Eye (tissue), 1 donor: ENCODE measurements around the gene KISS1.

Source experiments
- DNase-seq: peaks from one replicate; pipeline ENCODE4 v3.0.0-alpha.2; 2015

The KISS1 gene

GRCh38 chr1:204190212-204191211 is 5.8 kb downstream of the KISS1 start:
- DNase-seq = peak; percentile 71

DNA sequence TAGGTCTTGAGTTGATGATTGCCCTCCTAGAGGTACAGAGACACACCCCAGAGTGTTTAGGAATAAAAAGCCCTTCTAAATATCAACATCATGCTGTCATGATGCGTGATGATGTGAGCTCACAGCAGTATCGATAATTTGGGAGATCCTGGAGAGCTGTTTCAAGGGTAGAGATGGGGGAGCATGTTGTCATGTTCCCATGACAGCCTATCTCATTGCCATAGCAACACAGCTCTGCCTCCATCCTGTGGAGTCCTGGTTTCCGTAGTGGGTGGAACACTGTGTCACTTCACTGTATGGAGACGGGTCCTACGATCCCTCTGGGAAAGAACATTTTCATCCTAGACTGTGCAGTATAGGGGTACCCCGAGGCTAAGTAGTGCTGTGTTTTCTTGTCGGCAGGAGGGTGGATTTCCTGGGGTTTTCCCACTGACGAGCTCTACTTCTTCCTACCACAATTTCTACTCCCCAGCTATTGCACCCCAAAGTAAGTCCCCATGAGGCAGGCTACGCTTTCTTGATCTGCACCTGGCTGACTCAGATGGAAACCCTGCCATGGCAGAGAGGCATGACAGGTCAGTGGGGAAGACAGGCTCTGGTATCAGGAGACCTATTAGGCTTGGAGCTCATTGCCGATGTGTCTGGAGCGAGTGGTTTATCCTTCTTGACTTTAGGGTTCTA is 7.2 kb downstream of the KISS1 start:
- peak; percentile 53 for DNase-seq

DNA sequence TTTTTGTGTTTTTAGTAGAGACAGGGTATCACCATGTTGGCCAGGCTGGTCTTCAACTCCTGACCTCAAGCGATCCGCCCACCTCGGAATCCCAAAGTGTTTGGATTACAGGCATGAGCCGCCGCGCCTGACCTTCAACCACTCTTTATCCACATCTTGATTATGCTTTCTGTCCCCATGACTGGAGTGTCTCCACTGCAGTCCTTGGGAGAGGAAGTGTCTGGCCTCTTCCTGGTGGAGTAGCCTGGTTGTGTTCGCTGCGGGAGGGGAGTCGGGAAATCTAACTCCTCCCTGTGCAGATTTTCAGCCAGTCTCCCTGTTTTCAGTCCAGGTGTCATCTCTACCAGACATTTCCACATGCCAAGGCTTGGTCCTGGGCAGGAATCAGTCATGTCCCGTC is 9.7 kb downstream of the KISS1 start:
- DNase-seq = no peak

GRCh38 chr1:204181116-204181515 is 15.2 kb downstream of the KISS1 start:
- DNase-seq = no peak

- DNase-seq = peak; percentile 52
These were observed 16.2 kb downstream of the KISS1 start for GRCh38 chr1:204180133-204180532.

DNA sequence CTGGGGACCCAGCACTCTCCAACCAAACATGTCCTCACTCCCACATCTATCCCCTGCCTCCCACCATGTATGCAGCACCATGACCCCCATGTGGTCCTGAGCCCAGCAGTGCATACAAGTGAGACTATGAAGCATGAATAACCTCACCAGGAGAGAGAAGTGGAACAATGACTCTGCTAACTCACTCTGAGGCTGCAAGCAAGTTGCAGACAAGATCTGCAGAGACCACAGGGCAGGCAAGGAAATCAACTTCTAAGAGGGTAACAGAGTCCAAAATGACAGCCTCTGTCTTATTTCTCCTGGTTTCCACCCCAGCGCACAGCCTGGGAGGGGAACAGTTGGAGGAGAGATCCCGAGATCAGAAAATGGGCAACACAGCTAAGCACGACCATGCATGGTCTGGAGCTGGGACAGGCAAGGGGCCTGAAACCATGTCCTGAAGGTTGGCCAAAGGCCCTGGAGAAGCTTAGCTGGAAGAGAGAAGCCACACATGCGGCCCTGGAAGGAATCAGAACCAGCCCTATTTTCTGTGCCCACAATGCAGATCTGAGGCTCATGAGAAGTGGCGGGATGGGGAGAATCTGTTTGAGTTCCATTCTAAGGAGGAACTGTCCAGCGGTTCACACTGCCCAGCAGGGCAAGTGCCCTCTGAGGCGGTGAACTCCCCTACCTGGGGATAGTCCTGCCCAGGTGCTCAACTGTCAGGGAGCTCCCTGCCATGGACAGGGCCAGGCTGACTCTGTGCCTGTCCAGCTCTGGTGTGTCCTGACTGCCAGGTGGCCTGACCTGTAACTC is 17.6 kb downstream of the KISS1 start:
- no peak for DNase-seq

- no peak for DNase-seq
These were observed 19.2 kb downstream of the KISS1 start for GRCh38 chr1:204177133-204177532.

DNA sequence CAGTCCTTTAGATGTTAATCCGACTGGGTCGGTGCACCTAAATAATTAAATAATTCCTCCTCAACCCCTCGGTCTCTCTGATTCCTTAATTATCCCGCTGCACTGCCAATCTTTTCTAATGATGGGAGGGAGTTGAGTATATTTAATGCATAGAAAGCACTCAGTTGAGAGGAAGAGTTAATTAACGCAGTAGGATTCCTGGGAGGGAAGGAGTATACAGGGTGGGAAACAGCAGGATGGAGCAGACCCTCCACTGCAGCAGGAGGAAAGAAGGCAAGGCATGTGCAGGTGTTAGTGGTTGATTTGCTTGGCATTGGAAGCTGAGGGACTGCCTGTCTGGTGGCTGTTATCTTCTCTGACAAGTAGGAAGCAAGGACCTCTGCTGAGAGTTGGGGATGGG is 20.2 kb downstream of the KISS1 start:
- peak; percentile 40 for DNase-seq

DNA sequence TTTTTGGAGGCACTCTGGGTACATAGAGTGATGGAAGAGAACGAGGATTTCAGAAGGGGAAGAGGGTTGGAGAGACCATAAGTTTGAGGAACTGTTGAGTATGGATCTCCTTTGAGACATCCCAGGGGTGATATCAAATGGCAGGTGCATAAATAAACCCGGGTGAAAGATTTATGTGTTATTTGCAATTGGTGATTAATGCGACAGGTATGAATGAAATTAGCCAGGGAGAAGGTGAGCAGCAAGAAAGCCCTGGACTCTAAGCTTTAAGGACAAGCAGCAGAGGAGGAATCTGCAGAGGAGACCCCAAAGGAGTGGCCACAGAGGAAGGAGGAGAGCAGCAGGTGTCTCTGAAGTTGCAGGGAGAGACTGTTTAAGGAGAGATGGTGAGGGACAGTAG is 21.3 kb downstream of the KISS1 start:
- DNase-seq = no peak

DNA sequence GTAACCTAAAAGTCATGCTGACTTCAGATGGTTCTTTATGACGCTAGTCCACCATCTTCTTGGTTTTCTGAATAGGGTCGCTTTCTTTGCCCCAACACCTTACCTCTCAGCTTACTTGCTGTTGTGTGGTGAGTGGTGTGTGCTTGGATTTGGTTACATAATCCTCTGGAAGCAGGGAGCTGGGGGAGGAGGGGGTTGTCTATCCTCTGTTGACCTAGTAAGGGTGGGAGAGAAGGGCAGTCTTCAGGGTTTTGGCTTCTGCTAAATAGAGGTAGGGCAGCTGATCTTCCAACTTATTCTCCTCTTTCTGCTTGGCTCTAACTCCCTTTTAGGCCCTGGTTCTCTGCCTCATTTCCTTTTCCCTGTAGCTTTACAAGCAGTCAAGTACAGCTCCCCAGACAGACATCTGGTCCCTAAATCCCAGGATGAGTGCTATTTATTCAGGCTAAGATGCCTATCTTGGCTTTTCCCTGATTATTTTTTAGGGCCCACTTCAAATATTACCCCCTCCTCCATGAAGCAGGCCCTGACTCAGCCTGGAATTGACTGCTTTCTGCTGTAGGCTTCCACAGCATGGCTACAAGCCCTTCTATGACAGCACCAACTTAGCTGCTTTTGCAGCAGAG is 23.8 kb downstream of the KISS1 start:
- no peak for DNase-seq

- no peak for DNase-seq
These were observed 24.5 kb downstream of the KISS1 start for GRCh38 chr1:204171751-204172178.

DNA sequence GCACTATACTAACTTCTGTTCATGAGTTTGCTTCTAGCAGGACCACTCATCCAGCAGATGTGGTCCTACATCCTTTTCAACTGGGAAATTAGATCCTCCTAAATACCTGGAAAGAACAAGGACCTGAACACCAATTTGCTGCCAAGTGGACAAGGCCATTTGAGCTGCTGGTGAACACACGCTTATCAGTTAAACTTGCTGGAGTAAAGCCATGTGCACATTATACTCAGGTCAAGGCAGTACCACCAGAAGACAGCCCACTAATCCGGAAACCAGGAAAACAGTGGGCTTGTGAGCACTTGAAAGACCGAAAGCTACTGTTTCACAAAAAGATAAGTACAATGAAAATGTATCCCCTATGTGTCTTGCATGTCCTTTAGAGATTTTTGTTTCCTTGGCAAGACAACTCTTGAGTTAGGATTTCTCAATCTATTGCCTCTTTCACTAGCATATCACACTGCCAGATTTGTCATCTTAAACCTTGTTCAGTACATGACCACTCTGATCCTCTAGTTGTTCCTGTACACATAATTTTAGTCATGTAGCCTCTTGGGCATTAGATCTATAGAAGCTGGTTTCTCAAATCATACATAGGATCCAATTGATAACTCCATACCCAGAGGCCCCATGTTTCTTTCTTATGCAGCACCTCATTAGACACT is 25.7 kb downstream of the KISS1 start:
- DNase-seq = no peak

DNA sequence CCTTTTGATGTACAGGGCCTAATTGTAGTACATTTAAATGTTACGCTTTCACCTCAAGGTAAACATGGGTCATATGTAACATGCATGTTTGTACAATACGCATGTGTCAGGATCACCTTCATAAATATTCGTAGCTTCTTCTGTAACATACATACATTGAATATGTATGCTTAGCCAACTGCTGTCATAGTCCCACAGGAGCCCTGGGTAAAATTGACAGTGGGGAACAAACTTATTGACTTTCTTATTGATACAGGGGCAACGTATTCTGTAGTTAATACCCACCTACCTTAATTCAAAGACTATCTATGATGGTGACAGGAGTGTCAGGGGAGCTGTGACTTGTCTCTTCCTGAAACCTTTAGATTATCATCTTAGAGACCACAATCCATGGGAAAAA is 26.4 kb downstream of the KISS1 start:
- no peak for DNase-seq

DNA sequence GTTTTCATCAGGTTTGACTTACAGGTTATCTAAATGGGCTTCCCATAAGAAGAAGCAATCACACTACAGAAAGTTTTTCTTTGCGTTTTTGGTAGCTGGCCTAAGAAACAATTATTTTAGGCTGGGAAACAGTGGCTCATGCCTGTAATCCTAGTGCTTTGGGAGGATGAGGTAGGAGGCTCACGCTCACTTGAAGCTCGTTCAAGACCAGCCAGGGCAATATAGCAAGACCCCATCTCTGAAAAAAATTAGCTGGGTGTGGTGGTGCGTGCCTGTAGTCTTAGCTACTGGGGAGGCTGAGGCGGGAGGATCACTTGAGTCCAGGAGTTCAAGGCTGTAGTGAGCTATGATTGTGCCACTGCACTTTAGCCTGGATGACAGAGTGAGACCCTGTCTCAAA is 28.6 kb downstream of the KISS1 start:
- DNase-seq = no peak

DNA sequence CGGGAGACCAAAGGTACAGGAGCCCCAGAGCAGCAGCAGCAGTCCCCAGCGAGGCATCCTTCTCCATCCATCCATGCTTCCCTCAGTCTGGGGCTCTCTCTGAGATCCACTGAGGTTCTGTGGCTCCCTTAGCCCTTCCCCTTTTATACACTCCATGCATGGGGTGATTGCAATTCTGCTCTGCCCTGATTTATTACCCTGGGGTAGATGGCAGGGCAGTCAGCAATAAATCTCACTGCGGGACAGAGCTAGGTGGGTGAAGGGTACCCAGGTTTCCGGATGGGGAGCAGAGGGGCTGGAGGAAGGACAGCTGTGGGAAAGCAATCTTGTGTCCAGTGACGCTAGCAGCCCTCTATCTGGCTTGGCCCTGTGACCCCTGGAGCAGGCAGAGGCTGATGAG is 30.1 kb downstream of the KISS1 start, which contains the start of gene REN:
REN (minus strand) TSS at position 119 of the 400 bp plus-strand sequence; CDS start at position 75, 44 bp downstream.
- DNase-seq = no peak

DNA sequence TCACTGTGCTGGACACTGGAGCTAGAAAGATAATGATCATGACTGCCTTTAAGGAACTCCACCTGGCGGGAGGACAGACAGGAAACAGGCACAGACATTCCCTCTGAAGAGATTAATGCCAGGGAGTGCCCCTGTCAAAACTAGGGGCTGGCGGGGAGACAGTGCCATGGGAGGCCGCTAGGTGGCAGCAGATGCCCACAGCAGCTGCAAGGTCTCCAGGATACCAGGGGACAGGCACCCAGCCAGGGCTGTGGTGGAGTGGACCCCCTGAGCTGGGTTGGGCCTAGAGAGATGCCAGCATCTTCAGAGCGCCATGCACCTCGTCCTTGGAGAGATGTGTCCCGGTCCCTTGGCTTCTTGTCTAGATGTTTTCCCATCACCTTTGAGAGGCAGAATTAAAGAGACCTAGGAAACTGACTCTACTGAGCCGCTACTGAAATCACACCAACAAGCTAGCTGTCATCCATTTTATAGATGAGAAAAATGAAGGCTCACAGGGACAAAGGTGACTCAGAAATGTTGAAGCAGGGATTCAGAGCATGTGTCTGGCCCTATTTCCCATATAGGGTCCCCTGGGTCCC is 33.7 kb downstream of the KISS1 start:
- peak; percentile 91 for DNase-seq

DNA sequence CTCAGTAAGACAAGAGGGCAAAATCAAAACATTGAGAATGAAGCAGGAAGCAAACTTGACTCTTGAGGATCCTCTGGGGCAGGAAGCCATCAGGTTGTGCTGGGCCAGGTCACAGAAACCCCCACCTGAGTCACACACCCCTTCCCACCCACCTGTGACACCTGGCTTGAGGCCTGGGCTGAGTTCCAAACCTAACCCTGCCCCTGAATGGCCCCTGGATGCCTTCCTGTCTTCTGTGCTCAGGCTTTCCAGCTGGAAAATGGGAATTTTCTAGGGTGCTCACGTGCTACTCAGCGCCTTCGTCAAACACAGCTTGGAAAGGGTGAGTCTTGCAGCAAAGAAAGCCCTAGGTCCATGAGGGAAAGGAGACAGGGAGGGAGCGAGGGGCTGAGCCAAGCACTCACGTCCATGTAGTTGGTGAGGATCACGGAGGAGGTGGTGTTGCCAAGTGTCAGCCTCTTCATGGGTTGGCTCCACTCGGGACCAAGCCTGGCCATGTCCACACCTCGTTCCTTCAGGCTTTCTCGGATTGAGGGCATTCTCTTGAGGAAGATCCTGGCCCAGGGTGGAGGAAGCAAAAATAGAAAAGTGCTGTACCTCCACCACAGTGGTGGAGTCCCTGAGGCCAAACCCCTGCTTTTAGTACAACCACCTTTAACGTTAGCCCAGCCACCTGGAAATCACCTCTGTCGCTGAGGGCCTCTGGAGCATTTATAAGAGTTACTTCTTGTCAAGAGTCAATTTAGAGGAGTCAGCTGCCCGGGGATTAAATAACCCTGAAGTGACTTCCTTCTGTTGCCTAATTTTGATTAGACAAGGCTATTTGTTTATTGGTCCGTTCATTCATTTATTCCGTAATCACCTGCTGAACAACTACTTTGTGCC is 34.4 kb downstream of the KISS1 start:
- no peak for DNase-seq

DNA sequence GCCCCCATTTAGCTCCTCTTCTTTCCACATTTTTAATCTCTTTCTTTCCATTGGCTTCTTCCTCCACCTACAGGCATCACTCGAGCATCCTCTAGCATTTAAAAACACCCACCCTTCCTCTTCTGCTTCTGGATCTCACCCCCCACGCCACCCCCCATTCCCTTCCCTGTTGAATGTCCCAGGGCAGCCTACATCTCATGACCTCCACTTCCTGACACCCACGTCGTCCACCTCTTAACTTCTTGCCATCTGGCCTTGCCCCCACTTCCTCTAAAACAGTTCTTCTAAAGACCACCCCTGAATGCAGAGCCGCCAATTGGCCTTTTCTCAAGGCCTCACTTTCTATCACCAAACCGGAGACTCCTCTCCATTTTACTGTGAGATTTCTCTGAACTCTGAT is 38.3 kb downstream of the KISS1 start:
- DNase-seq = no peak

GRCh38 chr1:204155881-204156280 is 40.4 kb downstream of the KISS1 start:
- no peak for DNase-seq

- no peak for DNase-seq
These were observed 41.6 kb downstream of the KISS1 start for GRCh38 chr1:204154568-204155255.
